ENCODE measurements around the gene BDH2.

BDH2 gene

GRCh38 chr4:103029300-103029699, 70.3 kb downstream of the BDH2 start:
- DNase-seq = no peak

All from anterior cingulate cortex (tissue), 58 donors.